ENCODE results near the gene SLIT1.

SLIT1 gene

GRCh38 chr10:96975136-96975535 lies 210.6 kb downstream of the SLIT1 start:
- no peak overlapping the region for H3K4me3 ChIP-seq (ENCODE audit: low read depth, low read length, poor library complexity, severe bottlenecking)
- H3K27ac ChIP-seq (ENCODE audit: low read depth, low read length, poor library complexity, severe bottlenecking), result no peak overlapping the region
- H2AFZ ChIP-seq (ENCODE audit: low read length), result no peak overlapping the region

GRCh38 chr10:96973809-96974747 lies 211.7 kb downstream of the SLIT1 start:
- H3K4me1 ChIP-seq (ENCODE audit: insufficient read depth, low read length, severe bottlenecking), result peaks cover 11% of the 10 kb centered on the region
- H3K79me2 ChIP-seq (ENCODE audit: insufficient read depth, low read length), result no peaks in the 10 kb centered on the region
- H3K36me3 ChIP-seq (ENCODE audit: insufficient read depth, low read length), result no peaks in the 10 kb centered on the region
- no peak overlapping the region for H3K4me3 ChIP-seq (ENCODE audit: low read depth, low read length, poor library complexity, severe bottlenecking)
- no peaks in the 10 kb centered on the region for H3K9me3 ChIP-seq (ENCODE audit: low read length)
- H3K27me3 ChIP-seq (ENCODE audit: insufficient read depth, low read length), result no peaks in the 10 kb centered on the region
- H3K27ac ChIP-seq (ENCODE audit: low read depth, low read length, poor library complexity, severe bottlenecking), result no peak overlapping the region
- no peaks in the 10 kb centered on the region for H3F3A ChIP-seq (ENCODE audit: insufficient read depth, low read length)
- TF ChIP-seq CTCF (IDR thresholded peaks at IDR 0.05; ENCODE audit: low read length), result no peak
- no peak for TF ChIP-seq EZH2 (IDR thresholded peaks at IDR 0.05; ENCODE audit: borderline replicate concordance, low read length)
- no peak overlapping the region for H2AFZ ChIP-seq (ENCODE audit: low read length)
- no peaks in the 10 kb centered on the region for H3K9me2 ChIP-seq (ENCODE audit: low read depth, low read length)
- no peak overlapping the region for H3K9ac ChIP-seq (ENCODE audit: low read length)
- H4K20me1 ChIP-seq (ENCODE audit: insufficient read depth, low read length), result no peaks in the 10 kb centered on the region
- no peak overlapping the region for H3K4me2 ChIP-seq (ENCODE audit: low read length)

More at GRCh38 chr10:96975136-96975535, 210.6 kb downstream of the SLIT1 start:
- Histone ChIP-seq H4K20me1 (ENCODE audit: insufficient read depth, low read length) (no peaks in the 10 kb centered on the region), H3K36me3 (ENCODE audit: insufficient read depth, low read length) (no peaks in the 10 kb centered on the region), H3F3A (ENCODE audit: insufficient read depth, low read length) (no peaks in the 10 kb centered on the region), H3K4me1 (ENCODE audit: insufficient read depth, low read length, severe bottlenecking) (peaks cover 11% of the 10 kb centered on the region), H3K27me3 (ENCODE audit: insufficient read depth, low read length) (no peaks in the 10 kb centered on the region), H3K9me3 (ENCODE audit: low read length) (no peaks in the 10 kb centered on the region), H3K79me2 (ENCODE audit: insufficient read depth, low read length) (no peaks in the 10 kb centered on the region), H3K4me2 (ENCODE audit: low read length) (no peak overlapping the region), H3K9me2 (ENCODE audit: low read depth, low read length) (no peaks in the 10 kb centered on the region), H3K9ac (ENCODE audit: low read length) (no peak overlapping the region)
- TF ChIP-seq EZH2 (IDR thresholded peaks at IDR 0.05; ENCODE audit: borderline replicate concordance, low read length) (no peak), CTCF (IDR thresholded peaks at IDR 0.05; ENCODE audit: low read length) (no peak)

GRCh38 chr10:96972264-96972663 lies 213.5 kb downstream of the SLIT1 start:
- no peaks in the 10 kb centered on the region for H3K9me2 ChIP-seq (ENCODE audit: low read depth, low read length)
- no peak overlapping the region for H3K4me2 ChIP-seq (ENCODE audit: low read length)

More at GRCh38 chr10:96972264-96972663, 213.5 kb downstream of the SLIT1 start:
- H3F3A ChIP-seq (ENCODE audit: insufficient read depth, low read length), result no peaks in the 10 kb centered on the region
- TF ChIP-seq CTCF (IDR thresholded peaks at IDR 0.05; ENCODE audit: low read length) (no peak), EZH2 (IDR thresholded peaks at IDR 0.05; ENCODE audit: borderline replicate concordance, low read length) (no peak)
- H3K27ac ChIP-seq (ENCODE audit: low read depth, low read length, poor library complexity, severe bottlenecking), result no peak overlapping the region
- no peaks in the 10 kb centered on the region for H4K20me1 ChIP-seq (ENCODE audit: insufficient read depth, low read length)
- H3K36me3 ChIP-seq (ENCODE audit: insufficient read depth, low read length), result no peaks in the 10 kb centered on the region
- no peak overlapping the region for H2AFZ ChIP-seq (ENCODE audit: low read length)
- H3K27me3 ChIP-seq (ENCODE audit: insufficient read depth, low read length), result no peaks in the 10 kb centered on the region
- H3K79me2 ChIP-seq (ENCODE audit: insufficient read depth, low read length), result no peaks in the 10 kb centered on the region
- no peak overlapping the region for H3K9ac ChIP-seq (ENCODE audit: low read length)
- H3K9me3 ChIP-seq (ENCODE audit: low read length), result no peaks in the 10 kb centered on the region
- no peak overlapping the region for H3K4me3 ChIP-seq (ENCODE audit: low read depth, low read length, poor library complexity, severe bottlenecking)
- peaks cover 11% of the 10 kb centered on the region for H3K4me1 ChIP-seq (ENCODE audit: insufficient read depth, low read length, severe bottlenecking)
